ENCODE data around the gene PER3.
"Not testable (repeated sequence)": the region's sequence is repeated elsewhere in the genome, so short reads cannot be mapped to it uniquely, and the experiment has no call there.

Gene PER3

DNA sequence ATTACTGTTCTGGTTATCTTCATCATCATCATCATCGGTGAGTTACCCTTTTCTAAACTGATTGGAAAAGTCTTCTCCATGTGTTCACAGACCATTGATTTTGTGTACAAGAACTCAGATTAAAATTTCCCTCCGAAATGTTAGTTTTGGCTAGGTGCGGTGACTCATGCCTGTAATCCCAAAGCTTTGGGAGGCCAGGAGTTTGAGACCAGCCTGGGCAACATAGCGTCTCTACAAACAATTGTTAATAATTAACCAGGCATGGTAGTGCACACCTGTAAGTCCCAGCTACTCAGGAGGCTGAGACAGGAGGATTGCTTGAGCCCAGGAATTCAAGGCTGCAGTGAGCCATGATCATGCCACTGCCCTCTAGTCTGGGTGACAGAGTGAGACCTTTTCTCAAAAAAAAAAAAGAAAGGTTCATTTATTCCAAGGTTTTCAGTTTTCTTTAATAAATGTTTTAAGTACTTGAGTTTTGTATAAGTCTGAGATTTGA is 5.9 kb upstream of the PER3 start:
- no peak for DNase-seq

DNA sequence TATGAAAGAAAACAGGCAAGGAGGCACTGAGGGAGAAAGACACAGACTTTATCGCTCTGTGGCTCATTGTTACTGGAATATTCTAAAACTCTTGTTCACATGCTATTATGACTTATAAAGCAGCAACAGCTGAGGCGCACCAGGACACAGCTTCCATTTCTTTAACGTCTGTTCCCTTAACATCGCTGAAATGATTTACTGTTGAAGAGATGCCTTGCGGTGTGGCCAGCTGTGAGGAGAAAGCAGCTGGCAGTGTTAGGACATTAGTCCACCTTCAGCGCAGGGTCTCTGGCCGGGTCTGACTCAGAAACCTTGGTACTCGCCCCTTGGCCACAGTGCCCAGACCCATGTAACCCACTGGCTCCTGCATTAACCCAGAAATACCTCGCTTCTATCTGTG is 3.1 kb upstream of the PER3 start:
- DNase-seq = no peak

GRCh38 chr1:7781501-7781900 is 2.6 kb upstream of the PER3 start:
- DNase-seq = no peak

GRCh38 chr1:7781923-7782495 is 2.1 kb upstream of the PER3 start:
- DNase-seq = no peak

GRCh38 chr1:7783178-7783711 is 846 bp upstream of the PER3 start:
- peak in 38 of 51 donors; percentile 24 to 92 (median 74) for DNase-seq

DNA sequence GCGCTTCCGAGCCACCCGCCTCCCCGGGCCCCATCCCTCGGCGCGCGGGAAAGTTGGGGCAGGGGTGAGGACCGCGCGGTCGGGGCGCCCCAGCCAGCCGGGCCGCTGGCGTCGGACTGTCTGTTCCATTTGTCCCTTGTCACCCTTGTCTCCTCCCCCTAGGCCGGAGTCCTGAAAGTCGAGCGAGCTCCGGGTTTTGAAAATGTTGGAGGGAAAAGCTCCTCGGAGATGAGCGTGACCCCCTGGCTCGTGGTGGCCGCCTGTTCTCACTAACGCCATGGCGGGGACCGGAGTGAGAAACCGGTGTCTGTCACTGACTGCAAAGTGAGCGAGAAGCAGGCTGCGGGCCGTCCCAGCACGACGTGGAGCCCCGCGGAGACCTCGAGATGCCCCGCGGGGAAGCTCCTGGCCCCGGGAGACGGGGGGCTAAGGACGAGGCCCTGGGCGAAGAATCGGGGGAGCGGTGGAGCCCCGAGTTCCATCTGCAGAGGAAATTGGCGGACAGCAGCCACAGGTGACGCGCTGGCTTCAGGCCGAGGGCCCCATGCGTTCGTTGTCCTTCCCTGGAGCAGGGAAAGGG is 491 bp downstream of the PER3 start:
- peak in 12 of 51 donors; percentile 33 to 61 (median 42) for DNase-seq

DNA sequence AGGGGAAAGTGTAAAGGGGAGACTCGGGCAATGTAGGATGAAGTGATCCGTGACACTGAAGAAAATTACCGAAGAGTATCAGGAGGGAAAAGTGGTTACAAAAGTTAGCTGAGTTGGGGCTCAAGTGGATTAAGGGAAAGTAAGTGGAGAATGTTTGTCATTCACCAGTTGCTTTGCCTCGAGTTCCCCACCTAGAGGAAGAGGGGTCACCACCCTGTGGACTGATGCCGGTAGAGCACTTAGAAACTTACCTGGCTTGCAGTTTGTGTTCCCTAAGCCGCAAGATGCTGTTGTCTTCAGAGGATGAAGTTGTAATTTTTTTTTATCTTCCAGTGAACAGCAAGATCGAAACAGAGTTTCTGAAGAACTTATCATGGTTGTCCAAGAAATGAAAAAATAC is 1.0 kb downstream of the PER3 start:
- DNase-seq = no peak

DNA sequence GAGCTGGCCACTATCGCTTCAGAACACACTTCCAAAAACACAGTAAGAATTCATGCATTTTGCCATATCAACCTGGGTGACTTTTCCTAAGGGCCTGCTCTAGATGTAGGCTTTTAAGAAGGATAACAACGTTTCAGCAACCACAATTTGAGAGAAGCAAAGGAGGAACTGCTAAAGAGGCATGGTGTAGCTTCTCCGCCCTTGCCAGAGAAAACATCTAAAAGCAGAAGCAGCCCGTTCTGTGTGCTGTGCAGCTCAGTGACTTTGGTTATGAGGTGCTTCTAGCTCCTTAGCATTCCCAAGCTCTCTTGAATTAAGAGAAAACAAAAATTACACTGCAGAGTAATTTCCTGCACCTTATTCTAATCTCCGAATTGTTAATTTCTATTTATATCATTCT is 2.7 kb downstream of the PER3 start:
- no peak for DNase-seq

GRCh38 chr1:7789828-7790227 is 5.7 kb downstream of the PER3 start:
- DNase-seq = no peak

DNA sequence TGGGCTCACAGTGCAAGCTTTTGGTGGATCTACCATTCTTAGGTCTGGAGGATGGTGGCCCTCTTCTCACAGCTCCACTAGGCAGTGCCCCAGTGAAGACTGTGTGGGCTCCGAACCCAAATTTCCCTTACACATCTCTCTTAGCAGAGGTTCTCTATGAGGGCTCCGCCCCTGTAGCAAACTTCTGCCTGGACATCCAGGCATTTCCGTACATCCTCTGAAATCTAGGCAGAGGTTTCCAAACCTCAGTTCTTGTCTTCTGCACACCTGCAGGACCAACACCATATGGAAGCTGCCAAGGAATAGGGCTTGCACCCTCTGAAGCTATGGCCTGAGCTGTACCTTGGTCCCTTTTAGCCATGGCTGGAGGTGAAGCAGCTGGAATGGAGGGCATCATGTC is 6.9 kb downstream of the PER3 start:
- not testable (repeated sequence) for DNase-seq

DNA sequence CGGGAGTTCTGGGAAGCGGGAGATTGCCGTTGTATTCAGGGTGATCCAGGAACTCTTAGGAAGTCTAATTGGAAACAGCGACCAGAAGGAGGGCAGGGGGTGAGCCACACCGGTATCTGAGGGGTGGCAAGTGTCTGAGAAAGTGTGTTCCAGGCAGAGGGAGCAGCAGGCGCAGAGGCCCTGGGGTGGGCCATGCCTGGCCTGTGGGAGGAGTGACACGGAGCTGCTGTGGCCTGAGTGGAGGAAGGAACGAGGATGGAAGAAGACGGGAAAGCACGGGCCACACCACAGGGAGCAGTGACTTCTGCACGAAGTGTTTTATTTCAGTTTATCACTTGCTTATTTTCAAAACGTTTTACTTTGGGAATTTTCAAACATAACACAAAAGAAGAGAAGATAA is 11.3 kb downstream of the PER3 start:
- no peak for DNase-seq

- no peak for DNase-seq
These were observed 21.4 kb downstream of the PER3 start for GRCh38 chr1:7805460-7805859.

DNA sequence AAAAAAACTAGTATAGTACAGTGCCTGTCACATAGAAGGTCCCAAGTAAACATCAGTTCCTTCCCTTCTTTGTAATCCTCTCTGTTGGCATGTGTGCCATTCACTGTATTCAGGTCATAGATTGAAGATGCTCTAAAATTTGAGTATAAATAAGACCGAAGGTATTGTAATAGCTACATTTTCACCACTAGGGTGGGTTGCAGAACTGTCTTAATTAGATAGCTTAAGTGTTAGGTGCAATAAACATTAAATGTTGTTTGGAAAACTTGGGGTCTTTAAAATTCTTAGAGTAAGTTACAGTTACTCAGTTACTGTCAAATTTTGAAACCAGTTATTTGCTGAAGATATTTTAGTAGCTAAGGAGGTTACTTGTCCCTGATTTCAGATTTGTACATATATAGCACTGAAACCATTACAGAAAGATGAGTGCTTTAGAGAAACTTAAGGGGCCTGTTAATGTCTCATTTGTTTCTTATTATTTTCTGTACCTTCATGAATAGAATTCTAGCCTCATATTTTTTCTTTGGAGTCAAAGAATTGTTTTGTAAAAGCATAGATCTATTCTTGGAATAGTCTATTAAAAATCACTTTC is 24.3 kb downstream of the PER3 start:
- no peak for DNase-seq

DNA sequence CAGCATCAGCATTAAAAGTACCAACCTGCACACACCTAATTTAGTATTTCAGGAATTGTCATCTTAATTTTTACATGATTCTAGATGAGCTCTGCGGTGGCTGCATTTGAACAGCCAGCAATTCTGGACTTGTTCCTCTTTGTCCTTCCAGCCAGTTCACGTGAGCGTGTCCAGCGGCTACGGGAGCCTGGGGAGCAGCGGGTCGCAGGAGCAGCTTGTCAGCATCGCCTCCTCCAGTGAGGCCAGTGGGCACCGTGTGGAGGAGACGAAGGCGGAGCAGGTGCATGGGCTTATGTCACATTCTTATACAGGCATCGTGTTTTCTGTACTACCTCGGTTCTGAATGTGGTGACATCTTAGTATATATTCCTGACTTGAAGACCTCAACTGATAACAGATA is 25.7 kb downstream of the PER3 start:
- DNase-seq = no peak

- peak in 1 of 51 donors; percentile 49 for DNase-seq
These were observed 26.3 kb downstream of the PER3 start for GRCh38 chr1:7810395-7810794.

GRCh38 chr1:7811476-7811875 is 27.4 kb downstream of the PER3 start:
- no peak for DNase-seq

DNA sequence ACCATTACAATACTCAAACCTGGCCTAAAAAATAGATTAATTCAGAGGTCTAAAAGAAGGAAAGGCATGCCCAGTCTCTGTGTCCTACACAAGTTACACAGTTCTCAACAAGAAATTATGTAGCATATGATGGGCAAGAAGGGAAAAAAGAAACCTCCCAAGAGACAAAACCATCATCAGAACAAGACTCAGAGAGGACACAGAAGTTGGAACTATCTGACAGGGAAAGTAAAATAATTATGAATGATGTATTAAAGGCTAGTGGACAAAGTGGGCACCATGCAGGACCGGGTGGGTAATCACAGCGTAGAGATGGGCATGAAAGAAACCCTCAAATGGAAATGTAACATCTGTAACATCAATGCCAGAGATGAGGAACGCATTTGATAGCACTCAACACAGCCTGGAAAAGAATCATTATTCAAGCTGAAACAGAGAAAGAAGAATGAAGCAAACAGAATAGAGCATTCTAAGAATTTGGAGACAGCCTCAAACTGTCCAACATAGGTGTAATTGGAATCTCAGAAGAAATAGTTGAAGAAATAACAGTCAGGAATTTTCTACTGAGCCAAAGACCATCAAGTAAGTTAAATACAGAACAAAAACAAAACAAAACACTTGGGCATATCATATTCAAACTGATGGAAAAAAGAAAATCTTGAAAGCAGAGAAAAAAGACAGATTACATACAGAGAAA is 29.7 kb downstream of the PER3 start:
- DNase-seq = no peak

DNA sequence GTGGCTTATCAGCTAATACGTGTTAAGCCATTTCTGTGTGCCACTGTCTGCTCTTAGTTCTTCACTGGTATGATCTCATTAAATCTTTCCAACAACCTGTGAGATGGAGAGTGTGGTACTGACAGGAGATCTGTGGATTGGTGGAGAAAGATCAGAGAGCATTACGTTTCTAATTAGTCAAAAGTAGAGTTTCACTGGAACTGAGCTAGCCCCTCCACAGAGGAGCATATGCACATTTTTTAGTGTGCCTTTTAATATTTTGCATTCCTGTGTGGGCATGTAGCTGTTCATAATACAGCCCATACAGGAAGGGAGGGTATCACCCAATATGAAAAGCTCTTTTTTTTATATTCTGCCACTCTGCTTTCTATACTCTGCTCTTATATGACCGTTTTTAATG is 37.2 kb downstream of the PER3 start:
- no peak for DNase-seq

DNA sequence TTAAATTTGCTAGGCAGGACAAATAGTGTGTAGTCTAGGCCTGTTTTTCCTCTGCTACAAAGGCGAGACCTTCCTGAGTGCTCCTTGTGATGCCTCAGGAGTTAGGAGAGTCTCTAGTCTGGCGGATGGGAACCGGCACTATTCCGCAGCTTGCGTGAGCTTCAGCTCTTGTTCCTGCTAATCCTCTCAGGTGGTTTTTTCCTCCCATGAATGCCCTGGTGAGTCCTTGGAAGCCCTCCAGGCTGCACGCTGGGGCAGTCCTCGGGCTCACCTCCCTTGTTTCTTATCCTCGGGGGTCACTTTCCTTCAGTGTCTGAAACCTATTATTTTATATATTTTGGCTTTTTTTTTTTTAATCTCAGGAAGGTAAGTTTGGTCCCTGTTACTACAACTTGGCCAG is 40.6 kb downstream of the PER3 start:
- DNase-seq = peak in 1 of 51 donors; percentile 3

DNA sequence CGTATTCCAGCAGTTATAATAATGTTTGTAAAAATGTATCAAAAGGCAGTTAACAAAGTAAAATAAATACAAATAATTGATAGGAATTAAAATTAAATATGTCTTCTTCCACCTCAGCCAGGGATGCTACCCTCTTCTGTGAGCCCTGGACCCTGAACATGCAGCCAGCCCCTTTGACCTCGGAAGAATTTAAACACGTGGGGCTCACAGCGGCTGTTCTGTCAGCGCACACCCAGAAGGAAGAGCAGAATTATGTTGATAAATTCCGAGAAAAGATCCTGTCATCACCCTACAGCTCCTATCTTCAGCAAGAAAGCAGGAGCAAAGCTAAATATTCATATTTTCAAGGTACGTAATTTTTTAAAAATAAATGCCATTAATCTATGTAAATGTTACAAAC is 42.3 kb downstream of the PER3 start:
- DNase-seq = no peak

DNA sequence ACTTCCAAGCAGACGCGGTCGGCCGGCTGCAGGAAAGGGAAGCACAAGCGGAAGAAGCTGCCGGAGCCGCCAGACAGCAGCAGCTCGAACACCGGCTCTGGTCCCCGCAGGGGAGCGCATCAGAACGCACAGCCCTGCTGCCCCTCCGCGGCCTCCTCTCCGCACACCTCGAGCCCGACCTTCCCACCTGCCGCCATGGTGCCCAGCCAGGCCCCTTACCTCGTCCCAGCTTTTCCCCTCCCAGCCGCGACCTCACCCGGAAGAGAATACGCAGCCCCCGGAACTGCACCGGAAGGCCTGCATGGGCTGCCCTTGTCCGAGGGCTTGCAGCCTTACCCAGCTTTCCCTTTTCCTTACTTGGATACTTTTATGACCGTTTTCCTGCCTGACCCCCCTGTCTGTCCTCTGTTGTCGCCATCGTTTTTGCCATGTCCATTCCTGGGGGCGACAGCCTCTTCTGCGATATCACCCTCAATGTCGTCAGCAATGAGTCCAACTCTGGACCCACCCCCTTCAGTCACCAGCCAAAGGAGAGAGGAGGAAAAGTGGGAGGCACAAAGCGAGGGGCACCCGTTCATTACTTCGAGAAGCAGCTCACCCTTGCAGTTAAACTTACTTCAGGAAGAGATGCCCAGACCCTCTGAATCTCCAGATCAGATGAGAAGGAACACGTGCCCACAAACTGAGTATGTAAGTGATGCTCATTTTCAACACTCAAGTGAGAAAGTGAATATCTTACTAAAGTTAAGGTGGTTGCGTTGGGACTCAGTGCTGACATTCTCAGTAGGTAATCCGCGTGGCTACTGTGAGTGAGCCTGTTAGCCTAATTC is 43.2 kb downstream of the PER3 start:
- DNase-seq = peak in 4 of 51 donors; percentile 8 to 33 (median 14)

Data from hypothalamus (tissue), 51 donors.